Frontal cortex (tissue), 4 donors: ENCODE data around the gene MRPL50. TPM values are rescaled to one million over a fixed set of nuclear protein-coding genes. Genes with fewer than 3 reads are reported as not detected.
"Not testable (repeated sequence)": the region's sequence is repeated elsewhere in the genome, so short reads cannot be mapped to it uniquely, and the experiment has no call there.

Source experiments
- DNase-seq, 2 donors: peaks; one replicate each; pipeline ENCODE4 v3.0.0; 2012; ENCODE audit warnings: low spot score in 2 of 2
- FAIRE-seq: peaks from 2 replicates; lab custom pipeline; 2012; peaks lifted over from hg19 to GRCh38; lab: Jason Lieb, UNC
- total RNA-seq: library from RNA; depleted of rRNA; stranded (reverse); fragments of >200 nt; gene quantifications from one replicate; pipeline ENCODE4 v1.2.3, GENCODE V29; 2014
- donor health status: control.
- donor health status: control.
- donor health status: control.

Gene MRPL50
- total RNA-seq, 1 donor from 2014 or later = 56.3 TPM

DNA sequence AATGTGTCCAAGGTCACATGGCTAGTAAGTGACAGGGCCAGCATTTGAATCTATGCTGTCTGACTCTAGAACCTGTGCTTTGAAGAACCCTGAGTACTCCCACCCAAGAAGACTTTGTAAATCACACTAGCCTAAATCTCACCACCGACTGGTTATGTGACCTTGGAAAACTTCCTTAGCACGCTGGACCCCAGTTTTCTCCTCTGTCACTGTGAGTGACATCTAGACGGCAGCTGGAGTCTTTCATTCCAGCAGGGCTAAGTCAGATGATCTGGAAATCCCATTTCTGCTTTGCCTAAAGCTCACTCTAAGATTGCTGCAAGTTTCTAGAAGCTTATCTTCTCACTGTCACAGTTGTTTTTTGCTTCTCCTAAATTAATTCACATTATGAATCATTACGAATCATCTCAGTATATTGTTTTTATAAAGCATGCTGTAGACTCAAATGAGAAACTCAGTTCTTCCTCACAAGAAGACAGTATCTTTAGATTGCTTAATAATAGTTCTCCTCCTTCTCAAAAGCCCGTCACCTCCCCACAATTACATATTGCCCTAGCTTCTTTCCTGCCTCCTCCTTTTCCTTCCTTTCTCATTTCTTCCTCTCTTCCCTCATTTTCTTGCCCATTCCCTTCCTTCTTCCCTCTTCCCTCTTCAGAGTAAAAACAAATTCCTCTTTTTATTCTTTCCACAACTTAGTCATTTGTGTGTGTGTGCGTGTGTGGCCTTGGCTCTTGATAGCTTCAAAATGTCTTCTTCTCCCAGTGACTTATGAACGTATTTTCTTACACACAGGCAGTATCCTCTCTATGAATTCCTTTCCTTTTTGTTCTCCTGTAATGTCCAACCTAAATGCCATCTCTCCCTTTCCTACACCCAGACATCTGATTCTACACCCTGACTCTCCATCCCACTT lies 20.4 kb upstream of the MRPL50 start:
- no peak for FAIRE-seq
- no peak for DNase-seq

GRCh38 chr9:101417977-101418376 lies 19.6 kb upstream of the MRPL50 start:
- no peak for FAIRE-seq
- DNase-seq = no peak

GRCh38 chr9:101417389-101417788 lies 19.0 kb upstream of the MRPL50 start:
- no peak for FAIRE-seq
- DNase-seq = no peak

DNA sequence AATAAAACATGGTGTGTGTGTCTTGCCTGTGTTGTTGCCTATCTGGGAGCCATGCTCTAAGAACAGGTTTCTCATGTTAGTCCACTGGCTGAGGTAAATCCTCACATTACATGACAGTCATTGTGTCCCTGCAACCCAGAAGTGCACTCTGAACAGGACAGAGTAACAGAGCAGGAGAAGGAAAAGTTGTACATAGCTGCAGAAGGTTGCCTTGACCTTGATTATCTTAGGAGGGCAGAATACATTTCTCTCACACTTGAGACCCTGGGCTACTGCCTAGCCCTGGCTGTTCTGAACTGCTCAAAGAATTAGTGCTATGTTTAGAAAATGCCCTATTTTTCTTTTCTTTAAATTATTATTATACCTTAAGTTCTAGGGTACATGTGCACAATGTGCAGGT lies 17.2 kb upstream of the MRPL50 start:
- DNase-seq (no peak), FAIRE-seq (no peak)

- FAIRE-seq (no peak), DNase-seq (no peak)
Measured at GRCh38 chr9:101414839-101415238, 16.4 kb upstream of the MRPL50 start.

DNA sequence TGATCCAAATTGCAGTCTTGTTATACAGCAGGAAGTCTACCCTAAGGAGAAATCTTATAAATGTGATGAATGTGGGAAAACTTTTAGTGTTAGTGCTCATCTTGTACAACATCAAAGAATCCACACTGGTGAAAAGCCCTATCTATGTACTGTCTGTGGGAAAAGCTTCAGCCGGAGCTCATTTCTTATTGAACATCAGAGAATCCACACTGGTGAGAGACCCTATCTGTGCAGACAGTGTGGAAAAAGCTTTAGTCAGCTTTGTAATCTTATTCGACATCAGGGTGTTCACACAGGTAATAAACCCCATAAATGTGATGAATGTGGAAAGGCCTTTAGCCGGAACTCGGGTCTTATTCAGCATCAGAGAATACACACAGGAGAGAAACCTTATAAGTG lies 10.7 kb upstream of the MRPL50 start:
- DNase-seq (no peak), FAIRE-seq (no peak)

DNA sequence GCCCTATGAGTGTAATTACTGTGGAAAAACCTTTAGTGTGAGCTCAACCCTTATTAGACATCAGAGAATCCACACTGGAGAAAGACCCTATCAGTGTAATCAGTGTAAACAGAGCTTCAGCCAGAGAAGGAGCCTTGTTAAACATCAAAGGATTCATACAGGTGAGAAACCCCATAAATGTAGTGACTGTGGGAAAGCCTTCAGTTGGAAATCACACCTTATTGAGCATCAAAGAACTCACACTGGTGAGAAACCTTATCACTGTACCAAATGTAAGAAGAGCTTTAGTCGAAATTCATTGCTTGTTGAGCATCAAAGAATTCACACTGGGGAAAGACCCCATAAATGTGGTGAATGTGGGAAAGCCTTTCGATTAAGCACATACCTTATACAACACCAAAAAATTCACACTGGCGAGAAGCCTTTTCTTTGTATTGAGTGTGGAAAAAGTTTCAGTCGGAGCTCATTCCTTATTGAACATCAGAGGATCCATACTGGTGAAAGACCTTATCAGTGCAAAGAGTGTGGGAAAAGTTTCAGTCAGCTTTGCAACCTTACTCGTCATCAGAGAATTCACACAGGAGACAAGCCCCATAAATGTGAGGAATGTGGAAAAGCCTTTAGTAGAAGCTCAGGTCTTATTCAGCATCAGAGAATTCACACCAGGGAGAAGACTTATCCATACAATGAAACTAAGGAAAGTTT lies 10.1 kb upstream of the MRPL50 start:
- DNase-seq = no peak
- FAIRE-seq = no peak

DNA sequence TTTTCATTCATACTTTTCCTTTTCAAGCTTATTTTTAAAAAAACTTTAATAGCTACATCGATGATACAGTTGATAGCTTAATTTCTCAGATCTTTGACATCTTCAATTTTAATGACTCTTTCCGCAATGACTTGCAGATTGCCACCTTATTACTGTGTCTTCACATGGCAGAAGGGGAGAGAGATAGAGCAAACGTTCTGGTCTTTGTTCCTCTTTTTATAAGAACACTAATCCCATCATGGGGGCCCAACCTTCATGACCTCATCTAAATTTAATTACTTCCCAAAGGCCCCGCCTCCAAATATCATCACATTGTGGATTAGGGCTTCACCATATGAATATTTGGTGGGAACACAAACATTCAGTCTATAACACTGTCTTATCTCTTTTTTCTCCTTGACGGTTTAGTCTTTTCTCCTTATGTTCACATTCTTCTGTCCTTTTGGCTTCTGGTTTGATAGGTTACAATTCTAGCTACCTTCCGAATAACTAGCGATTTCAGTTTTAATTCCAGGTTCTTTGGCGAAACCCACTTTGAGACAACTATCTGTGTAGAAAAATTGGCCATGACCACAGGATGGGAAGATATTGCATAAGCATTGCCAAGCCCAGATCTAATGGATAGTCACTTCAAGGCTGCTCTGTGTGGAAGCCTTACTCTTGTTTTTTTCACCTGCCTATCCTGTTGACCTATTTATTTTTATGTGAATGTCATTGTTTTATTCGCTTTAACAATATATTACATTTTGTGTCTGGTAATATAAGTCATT lies 5.3 kb upstream of the MRPL50 start:
- no peak for DNase-seq
- no peak for FAIRE-seq

DNA sequence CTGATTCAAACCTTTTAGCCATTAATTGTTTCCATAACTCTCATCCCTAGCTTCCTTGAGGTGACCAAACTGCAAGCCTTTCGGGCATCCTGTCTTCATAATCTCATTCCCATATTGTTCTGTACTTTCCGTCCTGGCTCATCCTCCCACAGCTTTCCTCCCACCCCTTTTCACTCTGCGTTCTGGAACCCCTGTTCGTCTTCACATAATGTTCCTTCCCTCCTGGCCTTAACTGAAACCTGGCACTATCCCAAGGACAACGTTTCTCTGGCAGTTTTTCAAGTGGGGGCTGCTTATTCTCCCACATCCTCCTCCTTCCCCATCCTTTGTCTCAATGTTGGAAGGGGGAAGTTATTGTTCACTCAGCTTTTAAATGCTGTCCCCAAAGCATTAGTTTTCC lies 1.7 kb upstream of the MRPL50 start:
- DNase-seq = no peak
- FAIRE-seq = no peak

- no peak for DNase-seq
- no peak for FAIRE-seq
Measured at GRCh38 chr9:101399643-101399970, 1.2 kb upstream of the MRPL50 start.

GRCh38 chr9:101398930-101399642 lies 668 bp upstream of the MRPL50 start:
- FAIRE-seq (no peak), DNase-seq (no peak)

DNA sequence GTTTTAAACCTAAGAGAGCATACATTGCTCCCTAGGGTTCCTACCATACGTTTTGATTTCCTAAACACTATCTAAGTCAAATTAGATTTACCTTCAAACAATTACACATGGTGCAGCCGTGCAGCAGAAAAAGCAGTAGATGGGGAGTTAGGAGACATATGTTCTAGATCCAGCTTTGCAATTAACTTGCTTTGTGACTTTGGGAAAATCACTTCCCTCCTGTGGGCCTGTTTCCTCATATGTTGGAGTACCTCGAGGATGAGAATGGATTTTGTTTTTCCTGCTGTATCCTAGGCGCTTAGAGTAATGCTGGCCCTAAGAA lies 711 bp downstream of the MRPL50 start:
- no peak for FAIRE-seq
- DNase-seq = no peak

DNA sequence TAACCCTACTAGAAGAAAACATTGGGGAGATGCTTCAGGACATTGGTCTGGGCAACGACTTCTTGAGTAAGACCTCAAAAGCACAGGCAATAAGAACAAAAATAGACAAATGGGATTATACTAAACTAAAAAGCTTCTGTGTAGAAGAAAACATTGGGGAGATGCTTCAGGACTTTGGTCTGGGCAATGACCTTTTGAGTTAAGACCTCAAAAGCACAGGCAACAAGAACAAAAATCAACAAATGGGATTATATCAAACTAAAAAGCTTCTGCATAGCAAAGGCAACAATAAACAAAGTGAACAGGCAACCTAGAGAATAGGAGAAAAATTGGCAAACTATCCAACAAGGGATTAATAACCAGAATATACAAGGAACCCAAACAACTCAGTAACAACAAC lies 3.7 kb downstream of the MRPL50 start:
- FAIRE-seq = no peak
- no peak for DNase-seq

DNA sequence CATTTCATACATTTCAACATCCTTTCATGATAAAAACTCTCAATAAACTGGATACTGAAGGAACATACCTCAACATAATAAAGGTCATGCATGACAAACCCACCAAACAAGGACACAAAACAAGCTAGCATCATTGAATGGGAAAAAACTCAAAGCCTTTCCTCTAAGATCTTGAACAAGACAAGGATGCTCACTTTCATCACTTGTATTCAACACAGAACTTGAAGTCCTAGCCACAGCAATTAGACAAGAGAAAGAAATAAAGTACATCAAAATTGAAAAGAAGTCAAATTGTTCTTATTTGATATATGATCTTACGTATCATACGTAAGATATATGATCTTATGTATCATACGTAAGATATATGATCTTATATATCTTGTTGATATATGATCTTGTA lies 5.3 kb downstream of the MRPL50 start:
- DNase-seq (no peak), FAIRE-seq (no peak)

DNA sequence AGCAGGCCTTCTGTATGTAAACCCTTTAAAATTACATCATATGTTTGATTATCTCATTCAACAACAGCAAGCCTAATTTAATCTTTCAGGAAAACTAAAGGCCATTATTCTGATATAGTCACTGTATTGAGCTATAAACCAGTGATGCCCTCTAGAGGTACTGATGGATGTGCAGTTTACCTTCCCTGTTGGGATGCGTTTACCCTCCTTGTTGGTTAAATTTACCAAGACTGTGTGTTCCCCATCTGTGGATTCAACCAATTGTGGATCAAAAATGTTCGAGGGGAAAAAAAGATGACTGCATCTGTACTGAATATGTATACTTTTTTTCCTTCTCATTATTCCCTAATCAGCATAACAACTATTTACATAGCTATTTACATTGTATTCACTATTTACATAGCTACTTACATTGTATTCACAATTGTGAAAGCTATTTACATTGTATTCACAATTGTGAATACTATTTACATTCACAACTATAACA lies 9.9 kb downstream of the MRPL50 start:
- FAIRE-seq = no peak

GRCh38 chr9:101387871-101388506 lies 10.4 kb downstream of the MRPL50 start:
- no peak for DNase-seq

More for the DNA sequence above, 9.9 kb downstream of the MRPL50 start:
- DNase-seq = no peak

GRCh38 chr9:101384873-101385536 lies 13.4 kb downstream of the MRPL50 start, which contains the start of gene BAAT:
TSS of gene BAAT (minus strand) at chr9:101385006. CDS start at chr9:101371404, 13,602 bp downstream.
- FAIRE-seq, DNase-seq: not testable (repeated sequence)

More at GRCh38 chr9:101387871-101388506, 10.4 kb downstream of the MRPL50 start:
- FAIRE-seq = no peak

DNA sequence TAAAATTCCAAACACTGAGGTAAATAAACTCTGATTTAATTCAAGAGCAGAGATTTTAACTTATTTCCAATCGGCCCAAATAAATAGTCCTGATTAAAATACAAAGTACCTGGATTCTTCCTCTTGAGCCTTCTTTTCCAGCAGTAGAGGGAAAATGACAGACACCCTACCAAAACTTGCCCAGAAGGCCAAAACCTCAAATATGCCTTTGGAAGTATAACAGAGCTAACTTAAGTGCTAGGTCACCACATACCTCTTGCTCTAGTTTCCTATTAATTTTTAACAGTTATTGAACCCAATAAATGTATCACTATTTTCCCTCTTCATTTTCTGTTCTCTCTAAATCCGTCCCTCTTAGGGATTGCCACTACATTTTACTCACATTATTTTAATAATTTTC lies 15.1 kb downstream of the MRPL50 start:
- DNase-seq = no peak
- FAIRE-seq = no peak

DNA sequence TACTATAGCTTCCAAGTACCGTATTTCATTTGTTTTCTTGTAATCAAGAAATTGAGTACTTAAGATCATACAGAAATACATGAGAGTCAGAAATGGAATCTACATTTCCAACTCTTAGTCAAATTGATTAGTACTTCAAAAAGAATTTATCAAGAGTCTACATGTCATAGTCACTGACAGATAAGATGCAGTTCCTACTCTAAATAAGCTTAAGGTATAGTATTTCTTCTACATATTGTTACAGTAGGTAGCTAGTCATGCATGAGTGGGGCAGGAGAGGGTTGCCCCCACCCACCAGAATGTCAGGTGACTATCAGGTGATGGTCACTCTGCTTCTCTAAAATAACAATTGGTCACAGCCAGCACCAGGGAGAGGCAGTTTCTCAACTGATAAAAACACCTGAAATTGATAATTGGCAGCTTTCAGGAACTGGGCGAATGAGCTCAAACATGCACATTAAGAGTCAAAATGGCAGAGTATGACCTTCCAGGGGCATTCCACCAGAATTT lies 16.5 kb downstream of the MRPL50 start:
- FAIRE-seq = no peak

More for the DNA sequence above, 16.5 kb downstream of the MRPL50 start:
- no peak for DNase-seq
